ENCODE measurements around the gene TSACC. TPM values are rescaled to one million over a fixed set of nuclear protein-coding genes. Genes with fewer than 3 reads are reported as not detected.

The TSACC gene
- total and polyA plus RNA-seq, 9 of the 15 experiments (the other 6 are each of a cell fraction or from before 2014, with no cell fraction given), result 0.45 to 7.4 (median 2.6) TPM

- Histone ChIP-seq H2AFZ (ENCODE audit: low read depth, low read length) (no peak overlapping the region), H3K79me2 (ENCODE audit: control insufficient read depth, insufficient read depth, low read length) (peaks cover 12% of the 10 kb centered on the region), H3K4me2 (ENCODE audit: insufficient read depth, low read length) (no peak overlapping the region), H3K9me1 (ENCODE audit: control insufficient read depth, insufficient read depth, low read length) (no peaks in the 10 kb centered on the region), H3K9me3 (replicated peaks; ENCODE audit: control insufficient read depth, insufficient read depth, low read depth, low read length) (no peaks in the 10 kb centered on the region), H3K27ac (ENCODE audit: extremely low read depth, low read depth, low read length) (no peak overlapping the region), H3K36me3 (ENCODE audit: control insufficient read depth, insufficient read depth, low read length) (no peaks in the 10 kb centered on the region), H3K9ac (ENCODE audit: insufficient read depth in 1 of 2, low read depth in 2 of 2, low read length in 2 of 2) (no peak overlapping the region), H3K4me3 (no peak overlapping the region), H3K4me1 (replicated peaks in 1 of 2; ENCODE audit: control insufficient read depth in 2 of 2, insufficient read depth in 2 of 2, low read length in 2 of 2) (no peaks in the 10 kb centered on the region; a peak in 2 of 5 replicates), H3K27me3 (ENCODE audit: control insufficient read depth in 2 of 2, insufficient read depth in 2 of 2, low read length in 2 of 2) (peaks cover 0 to 4% of the 10 kb centered on the region in 2 experiments; a peak in 1 of 5 replicates), H4K20me1 (replicated peaks; ENCODE audit: control insufficient read depth, insufficient read depth, low read length) (peaks cover 2% of the 10 kb centered on the region; the same call in 1 of the 2 replicates)
- no peak for DNase-seq (ENCODE audit: extremely low read depth in 1 of 4, low spot score in 3 of 4)
- BruUV-seq (replicated peaks), result no TSS peak
- peak; percentile 15 for FAIRE-seq
- no peak for ATAC-seq
- in situ Hi-C loops (cut with MboI), result no loop called here
- ChIA-PET CTCF (ENCODE audit: low intra/inter-chr PET ratio) (no interaction called here), POLR2A (interaction anchor here (0.7 to 1.7 kb wide), 4 partner anchors 19 to 139 kb away, joined by 3 to 5 read pairs (median 3); no protein-coding TSS in a partner anchor)
- 10% methylated on average over 1 of the region's 1 CpG for WGBS (ENCODE audit: insufficient coverage, low coverage, missing lambda C conversion rate)
- intact Hi-C loops (cut with micrococcal nuclease), result no loop called here
- TF ChIP-seq SRSF1 (IDR thresholded peaks at IDR 0.05; ENCODE audit: low read depth, low read length) (no peak), ELF4 (CRISPR knock-in tag; IDR thresholded peaks at IDR 0.05) (no peak), FOXM1 (IDR thresholded peaks at IDR 0.05; ENCODE audit: low read depth) (no peak), FOXM1 (CRISPR knock-in tag; IDR thresholded peaks at IDR 0.05; ENCODE audit: low read depth) (no peak), ZC3H8 (IDR thresholded peaks at IDR 0.05) (no peak), EP400 (IDR thresholded peaks at IDR 0.05) (no peak), GABPB2 (CRISPR knock-in tag; conservative IDR thresholded peaks at IDR 0.05) (no peak), MXI1 (IDR thresholded peaks at IDR 0.05; ENCODE audit: low read depth, low read length) (no peak), GTF2E2 (tag; IDR thresholded peaks at IDR 0.05) (no peak), XRCC5 (IDR thresholded peaks at IDR 0.05; ENCODE audit: low read depth, low read length) (no peak), TFAP4 (CRISPR knock-in tag; IDR thresholded peaks at IDR 0.05; ENCODE audit: borderline replicate concordance) (no peak), ETS1 (conservative IDR thresholded peaks at IDR 0.05; ENCODE audit: control insufficient read depth, low read depth, low read length) (no peak)
These were observed 4.0 kb downstream of the TSACC start for GRCh38 chr1:156342166-156342955.

Measured in K562 (cell line).